SK-N-MC (cell line): ENCODE measurements around the gene CDC45.

Experiments used
- EZH2 ChIP-seq: fragments of 200-600 bp; sonication (generic); IDR thresholded peaks from one replicate; pipeline ENCODE4 v1.6.1; 2017; ENCODE audit warnings: antibody characterized with exemption
- POLR2AphosphoS5 ChIP-seq: IDR thresholded peaks from 2 replicates; pipeline ENCODE4 v1.6.1; 2012; ENCODE audit warnings: mild to moderate bottlenecking, low read depth, low read length, borderline replicate concordance

GRCh38 chr22:19466126-19466716 is 13.5 kb upstream of the CDC45 start:
- TF ChIP-seq POLR2AphosphoS5 (no peak), EZH2 (no peak)
